GM21360 (cell line): Measurements from ENCODE around the gene NSMF.

ENCODE experiments used
- ATAC-seq: cut with Tn5 transposase; IDR thresholded peaks from one replicate; pipeline ENCODE4 v1.9.1; 2021; ENCODE audit warnings: mild to moderate bottlenecking, moderate library complexity; ENCODE audit not compliant: unreplicated experiment

NSMF gene

DNA sequence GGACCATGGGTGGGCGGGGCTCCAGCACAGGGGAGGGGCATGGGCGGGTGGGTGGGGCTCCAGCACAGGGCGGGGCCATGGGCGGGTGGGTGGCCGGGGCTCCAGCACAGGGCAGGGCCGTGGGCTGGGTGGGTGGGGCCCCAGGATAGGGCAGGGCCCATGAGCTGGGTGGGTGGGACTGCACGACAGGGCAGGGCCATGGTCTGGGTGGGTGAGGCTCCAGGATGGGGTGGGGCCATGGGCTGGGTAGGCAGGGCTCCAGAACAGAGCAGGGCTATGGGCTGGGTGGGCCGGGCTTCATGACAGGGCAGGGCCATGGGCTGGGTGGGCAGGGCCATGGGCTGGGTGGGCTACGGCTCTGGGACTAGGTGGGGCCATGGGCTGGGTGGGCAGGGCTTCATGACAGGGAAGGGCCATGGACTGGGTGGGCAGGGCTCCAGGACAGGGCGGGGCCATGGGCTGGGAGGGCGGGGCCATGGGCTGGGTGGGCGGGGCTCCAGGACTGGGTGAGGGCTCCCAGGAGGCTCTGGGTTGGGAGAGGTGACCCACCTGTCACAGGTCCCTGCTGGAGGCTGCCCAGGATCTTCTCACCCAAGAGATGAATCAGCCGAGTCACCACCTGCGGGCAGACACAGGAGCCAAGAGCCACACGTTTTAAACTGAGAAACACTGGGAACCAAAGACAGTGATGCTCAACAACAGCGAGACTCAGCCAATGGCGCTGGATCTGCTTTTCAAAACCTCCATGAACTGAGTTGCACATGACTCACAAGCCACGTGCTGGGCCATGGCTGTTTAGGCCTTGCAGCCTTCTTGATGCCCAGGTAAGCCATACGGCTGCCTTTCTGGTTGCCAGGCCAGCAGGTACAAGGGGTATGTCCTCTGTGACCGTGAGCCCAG is 33.6 kb upstream of the NSMF start:
- ATAC-seq: no peak

DNA sequence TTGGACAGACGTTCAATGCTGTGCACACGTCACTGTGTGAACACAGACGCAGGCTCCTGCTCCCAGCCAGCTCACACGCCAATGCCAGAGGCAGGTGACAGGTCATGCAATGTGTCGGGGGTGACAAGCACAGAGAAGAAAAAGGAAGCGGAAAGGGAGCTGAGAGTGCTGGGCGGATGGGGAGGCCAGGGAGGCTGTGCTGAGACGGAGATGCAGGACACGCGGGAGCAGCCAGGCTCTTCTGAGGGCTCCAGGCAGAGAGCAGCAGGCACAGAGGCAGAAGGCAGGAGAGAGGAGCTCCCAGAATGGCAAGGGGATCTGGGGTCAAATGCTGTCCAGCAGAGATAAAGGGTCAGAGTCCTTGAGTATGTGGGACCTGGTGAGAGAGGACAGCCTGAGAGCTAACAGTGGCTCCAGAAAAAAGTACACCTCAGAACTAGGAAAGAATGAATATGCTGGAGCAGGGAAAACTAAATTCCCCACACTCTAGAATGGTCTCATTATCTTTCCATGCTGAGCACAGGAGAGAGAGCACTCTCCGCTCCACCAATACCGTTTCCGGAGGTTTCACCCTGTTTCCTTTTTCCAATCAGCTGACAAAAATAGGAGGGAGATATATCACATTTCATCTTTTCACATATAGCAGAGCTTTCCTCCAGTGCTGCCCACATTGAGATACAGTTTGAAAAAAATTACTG is 32.8 kb upstream of the NSMF start:
- ATAC-seq: no peak

DNA sequence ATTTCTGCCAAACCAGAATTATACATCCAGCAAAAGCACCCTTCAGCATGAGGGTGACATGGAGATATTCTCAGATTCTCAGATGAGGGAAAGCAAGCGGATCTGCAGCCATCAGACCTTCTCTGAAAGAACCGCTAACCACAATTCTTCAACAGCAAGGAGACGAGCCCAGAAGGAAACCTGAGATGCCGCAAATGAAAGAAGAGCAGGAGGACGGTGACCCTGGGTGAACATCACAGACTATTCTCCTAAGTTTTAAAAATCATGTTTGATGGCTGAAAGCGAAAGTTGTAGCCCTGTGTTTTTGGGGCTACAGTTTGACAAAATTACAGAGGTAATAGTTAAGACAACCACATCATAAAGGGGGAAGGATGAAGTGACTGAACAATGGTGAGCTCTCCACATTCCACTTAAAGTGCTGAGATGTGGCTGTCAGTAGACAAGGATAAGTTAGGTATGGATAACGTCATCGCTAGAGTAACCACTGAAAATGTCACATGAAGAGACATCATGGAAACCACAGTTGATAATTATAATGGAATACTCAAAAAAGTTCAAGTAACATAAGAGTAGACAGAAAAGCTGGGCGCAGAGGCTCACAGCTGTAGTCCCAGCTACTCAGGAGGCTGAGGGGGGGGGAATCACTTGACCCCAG is 31.5 kb upstream of the NSMF start:
- ATAC-seq: no peak

DNA sequence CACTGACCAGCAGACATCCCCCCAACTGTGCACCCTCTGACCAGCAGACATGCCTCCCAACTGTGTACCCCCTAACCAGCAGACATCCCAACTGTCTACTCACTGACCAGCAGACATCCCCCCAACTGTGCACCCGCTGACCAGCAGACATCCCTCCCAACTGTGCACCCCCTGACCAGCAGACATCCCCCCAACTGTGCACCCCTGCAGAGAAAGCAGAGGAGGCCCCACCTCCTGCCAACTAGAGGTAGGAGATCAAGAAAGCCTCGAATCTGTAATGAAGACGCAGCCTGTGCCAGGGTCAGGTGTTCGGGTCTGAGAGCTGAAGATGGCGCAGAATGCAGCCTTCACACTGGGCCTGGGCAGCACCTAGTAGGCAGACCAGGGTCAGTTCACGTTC is 29.8 kb upstream of the NSMF start:
- no peak for ATAC-seq

DNA sequence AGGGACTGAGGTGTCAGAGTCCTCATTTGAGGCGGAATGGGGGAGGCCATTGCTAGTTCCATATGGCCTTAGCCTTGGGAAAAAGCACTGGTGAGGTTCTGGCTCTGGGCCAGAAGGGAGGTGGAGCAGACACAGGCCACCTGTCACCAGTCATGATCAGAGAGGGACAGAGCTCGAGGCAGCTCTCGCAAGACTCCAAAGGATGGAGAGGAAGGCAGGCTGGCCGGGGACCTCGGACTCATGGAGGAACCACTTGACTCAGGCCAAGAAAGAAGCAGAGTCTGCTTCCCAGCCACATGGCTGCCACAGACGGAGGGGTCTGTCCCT is 29.2 kb upstream of the NSMF start:
- ATAC-seq: no peak

DNA sequence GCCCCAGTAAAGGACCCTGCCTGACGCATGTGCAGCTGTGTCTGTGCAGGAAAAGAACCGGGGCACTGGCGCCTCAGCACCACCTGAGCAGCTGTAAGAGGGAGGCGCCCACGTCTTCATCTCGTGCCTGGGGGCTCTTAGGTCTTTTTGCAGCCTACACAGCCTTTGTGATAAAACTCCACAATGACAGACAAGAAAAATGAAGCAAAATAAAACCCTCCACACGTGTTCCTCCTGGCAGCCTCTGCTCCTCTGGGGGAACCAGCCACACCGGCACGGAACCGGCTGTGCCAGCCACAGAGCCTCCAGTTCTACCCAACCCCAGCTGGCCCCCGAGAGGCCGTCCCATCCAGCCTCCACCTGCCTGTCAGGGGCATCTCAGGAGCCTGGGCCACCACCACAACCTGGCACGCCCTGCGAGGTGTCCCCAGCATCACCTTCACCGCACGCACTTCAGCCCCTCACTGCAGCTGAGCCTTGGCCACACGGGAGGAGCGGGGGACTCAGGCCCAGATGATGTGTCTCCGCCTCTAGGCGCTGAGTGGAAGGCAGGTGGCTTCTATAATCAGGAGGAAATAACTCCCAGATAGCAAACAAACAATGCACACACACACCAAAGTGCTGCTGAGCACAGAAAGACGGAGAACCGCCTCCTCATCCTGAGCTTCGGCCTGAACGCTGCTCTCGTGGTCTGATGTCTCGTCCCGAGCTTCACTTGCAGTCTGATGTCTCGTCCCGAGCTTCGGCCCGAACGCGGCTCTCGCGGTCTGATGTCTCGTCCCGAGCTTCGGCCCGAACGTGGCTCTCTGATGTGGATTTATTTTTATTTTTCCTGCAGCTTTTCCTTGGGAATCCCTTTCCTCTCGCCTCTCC is 28.6 kb upstream of the NSMF start:
- ATAC-seq: no peak

DNA sequence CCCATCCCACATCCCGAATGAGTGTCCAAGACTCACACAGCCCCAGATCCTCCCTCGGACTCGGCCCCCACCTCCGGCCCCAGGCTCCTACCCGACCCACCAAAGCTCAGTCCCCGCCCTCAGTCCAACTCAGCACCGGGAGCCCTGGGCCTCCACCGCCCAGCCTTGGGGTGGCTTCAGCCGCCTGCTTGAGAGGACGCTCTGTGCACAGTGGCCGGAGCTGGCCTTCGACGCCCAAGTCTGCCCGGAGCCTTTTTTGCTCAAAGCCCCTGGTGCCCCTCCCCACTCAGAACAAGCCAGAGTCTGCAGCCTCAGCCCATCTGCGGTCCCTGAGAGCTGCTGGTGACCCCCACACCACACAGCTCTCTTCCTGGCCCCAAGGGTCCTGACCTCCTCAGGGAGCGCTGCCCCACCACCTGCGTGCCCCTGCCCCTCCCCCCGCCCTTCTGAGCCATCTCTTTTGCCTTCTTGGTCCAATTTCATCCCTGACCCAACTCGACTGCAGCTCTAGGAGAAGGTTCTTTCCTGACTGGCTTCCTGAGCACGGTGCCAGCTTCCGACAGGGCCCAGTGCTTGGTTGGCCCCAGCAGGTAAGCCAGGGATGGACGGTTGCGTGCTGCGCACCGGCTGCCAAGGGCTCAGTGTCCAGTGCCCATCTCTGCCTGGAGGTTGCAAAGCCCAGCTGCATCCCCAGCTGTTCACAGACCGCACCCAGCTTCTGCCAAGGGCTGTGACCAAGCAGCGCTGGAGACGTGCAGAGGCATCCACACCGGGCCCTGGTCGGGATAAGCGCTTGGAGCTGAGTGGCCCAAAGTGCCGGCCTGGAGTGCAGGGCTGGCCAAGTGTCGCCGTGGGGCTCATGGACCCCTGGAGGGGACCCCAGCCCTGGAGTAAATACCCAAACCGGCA is 27.7 kb upstream of the NSMF start:
- ATAC-seq: no peak

DNA sequence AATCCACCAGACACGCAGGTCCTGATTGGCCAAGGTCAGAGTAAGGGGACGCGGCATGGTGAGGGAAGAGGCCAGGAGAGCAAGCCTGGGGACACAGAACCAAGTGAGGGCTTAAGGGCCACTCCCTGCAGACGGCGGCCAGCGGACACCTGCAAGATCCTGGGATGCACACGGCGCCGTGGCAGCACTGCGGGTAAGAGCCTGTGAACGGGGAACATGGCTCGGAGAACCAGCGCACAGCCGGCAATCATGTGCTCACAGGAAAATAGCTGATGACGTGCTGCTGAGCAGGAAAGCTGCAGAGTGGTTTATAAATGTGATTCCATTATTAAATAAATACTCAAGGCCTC is 27.0 kb upstream of the NSMF start:
- no peak for ATAC-seq

DNA sequence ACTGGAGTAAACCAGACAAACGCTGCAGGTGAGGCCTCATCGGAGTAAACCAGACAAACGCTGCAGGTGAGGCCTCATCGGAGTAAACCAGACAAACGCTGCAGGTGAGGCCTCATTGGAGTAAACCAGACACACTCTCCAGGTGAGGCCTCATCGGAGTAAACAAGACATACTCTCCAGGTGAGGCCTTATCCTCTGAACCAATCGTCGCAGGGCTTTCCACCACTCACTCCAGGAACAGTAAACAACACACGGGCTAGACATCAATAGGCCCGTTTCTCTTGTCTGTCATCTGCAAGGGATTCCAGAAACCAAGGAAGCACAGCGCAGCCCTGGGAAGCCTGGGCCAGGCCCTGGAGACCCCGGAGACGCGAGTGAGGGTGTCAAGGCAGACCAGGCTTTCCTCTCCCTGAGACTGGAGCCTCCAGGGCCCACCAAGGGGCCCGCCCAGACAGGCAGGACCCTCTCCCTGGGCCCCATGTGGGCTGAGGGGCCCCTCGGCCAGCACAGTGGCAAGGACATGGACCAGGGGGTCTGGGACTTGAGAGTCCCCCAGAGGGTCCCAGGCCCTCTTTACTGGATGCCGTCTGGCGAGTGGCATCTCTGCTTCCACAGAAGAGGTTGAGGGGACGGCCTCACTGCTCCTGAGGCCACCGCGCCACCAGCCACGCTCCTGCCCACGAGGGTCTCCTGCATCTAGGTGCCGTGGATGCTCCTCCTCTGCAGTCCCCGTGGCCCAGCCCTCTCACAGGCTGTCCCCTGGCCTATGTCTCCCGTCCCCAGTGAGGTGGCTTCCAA is 26.4 kb upstream of the NSMF start:
- no peak for ATAC-seq

DNA sequence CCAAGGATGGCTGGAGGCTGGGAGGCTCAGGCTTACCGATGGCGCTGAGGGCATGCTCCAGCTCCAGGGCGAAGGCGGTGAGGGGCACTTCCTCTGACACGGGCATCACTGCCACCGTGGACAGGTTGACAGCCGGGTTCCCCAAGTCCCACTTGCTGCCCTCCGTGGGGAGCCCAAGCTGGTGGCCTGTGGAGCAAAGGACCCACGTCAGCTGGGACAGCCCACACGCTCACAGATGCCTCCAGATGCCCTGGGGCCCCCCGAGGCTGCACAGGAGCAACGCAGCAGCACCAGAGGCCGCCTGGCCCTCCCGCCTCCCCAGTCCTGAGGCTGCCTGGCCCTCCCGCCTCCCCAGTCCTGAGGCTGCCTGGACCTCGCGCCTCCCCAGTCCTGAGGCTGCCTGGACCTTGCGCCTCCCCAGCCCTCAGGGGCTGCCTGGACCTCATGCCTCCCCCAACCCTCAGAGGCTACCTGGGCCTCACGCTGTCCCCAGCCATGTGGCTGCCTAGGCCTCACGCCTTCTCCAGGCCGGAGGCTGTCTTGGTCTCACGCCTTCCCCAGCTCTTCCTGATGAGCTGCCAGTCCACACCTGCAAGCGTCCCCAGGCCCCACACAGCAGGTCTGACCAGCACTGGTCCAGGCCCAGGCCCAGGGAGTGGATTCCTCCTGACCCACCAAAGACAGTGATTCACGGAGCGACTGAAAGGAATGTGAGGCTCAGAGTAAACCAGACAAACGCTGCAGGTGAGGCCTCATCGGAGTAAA is 25.6 kb upstream of the NSMF start:
- ATAC-seq: no peak

DNA sequence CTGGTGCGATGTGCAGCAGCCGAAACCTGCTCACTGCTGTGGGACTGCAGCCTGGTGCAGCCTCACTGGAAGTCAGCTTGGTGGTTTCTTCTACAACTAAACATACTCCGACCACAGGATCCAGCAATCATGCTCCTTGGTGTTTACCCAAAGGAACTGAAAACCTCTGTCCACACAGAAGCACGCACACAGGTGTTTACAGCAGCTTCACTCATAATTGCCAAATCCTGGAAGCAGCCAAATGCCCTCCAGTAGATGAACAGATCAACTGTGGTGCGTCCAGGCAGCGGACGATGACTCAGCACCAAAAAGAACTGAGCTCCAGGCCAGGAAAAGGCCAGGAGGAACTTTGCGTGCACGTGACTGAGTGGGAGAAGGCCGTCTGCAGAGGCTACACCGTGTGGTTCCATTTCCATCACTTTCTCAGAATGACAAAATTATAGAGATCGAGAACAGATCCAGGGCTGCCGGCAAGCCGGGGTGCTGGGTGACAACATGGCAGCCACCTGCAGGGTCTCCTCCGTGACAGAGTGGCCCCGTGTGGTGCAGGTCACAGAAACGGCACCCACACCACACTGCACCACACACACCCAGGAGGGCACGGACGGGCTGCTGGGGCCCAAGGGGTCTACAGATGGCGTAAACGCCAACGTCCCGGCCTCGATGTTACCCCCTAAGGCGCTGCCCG is 23.1 kb upstream of the NSMF start:
- no peak for ATAC-seq

DNA sequence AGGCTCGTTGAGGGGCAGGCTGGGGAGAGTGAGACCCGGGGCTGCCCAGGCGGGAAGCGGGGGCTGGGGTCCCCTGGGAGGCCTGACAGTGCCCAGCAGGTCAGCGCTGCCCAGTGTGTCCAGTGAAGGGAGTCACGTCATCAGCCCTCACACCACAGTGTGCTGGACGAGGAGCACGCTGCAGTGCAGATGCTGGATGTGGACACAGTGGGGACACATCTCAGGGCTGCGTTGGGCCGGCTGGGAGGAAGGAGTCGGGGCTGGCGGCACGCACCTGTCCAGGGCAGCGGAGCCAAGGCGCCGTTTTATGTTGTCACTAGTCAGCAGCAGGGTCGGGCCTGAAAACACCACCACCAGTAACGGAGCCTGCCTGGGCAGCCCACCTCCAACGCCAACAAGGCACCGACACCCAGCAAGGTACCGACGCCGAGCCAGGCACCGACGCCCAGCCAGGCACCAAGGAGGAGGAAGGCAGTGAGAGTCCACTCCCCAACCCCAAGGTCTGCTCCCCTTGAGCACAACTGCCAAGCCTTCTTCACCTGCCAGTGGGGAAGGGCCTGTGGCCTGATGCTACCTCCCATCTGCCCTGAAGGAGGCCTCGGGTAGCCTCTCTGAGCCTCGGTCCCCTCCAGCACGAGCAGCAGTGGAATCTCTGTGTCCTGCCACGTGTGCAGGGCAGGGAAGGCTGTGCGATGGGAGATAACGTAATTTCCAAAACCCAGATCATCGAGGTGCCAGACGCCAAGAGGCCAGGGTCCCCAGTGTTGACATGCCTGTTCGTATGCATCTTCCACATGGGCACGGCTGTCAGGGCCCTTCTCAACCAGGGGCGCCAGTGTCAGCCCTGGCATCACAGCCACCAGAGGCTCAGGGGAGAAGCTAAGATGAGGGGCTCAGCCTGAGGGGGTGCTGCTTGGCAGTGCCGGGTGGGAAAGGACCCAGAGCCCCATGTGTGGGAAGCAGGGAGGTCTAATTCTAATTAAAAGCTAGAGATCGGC is 21.9 kb upstream of the NSMF start:
- ATAC-seq: no peak

DNA sequence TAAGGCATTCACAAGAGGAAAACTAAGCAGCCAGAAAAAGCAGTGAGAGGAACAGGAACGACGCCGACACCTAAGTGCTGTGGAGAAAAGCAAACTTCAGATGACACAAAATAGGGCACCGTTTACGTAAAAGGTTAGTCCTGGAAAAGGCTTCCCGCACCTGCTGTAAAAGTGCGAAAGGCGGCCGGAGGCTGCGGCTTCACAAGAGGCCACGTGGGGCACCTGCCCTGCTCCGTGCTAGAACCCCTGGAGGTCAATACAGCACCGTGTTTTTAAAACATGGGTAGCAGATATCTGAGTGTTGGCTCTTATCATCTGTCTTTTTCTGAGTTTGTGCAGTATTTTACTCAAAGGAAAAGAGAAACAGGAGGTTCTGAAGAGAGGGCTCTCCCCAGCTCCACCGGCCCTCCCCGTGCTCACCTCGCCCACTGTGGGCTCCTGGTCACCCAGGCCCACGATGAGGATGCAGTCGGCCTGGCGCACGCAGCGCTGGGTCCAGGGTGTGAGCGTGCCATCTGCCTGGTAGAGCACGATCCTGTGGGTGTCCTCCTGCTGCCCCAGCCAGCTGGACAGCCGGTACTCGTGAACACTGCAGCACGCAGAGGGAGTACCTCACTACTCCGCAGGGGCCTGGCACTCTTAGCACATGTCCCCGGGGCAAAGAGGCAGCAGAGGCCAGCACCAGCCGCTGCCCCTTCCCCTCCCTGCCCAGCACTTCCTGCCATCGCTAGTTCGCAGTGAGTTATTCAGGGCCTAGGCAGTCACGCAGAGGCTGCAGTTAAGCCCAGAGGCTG is 21.0 kb upstream of the NSMF start:
- ATAC-seq: no peak

DNA sequence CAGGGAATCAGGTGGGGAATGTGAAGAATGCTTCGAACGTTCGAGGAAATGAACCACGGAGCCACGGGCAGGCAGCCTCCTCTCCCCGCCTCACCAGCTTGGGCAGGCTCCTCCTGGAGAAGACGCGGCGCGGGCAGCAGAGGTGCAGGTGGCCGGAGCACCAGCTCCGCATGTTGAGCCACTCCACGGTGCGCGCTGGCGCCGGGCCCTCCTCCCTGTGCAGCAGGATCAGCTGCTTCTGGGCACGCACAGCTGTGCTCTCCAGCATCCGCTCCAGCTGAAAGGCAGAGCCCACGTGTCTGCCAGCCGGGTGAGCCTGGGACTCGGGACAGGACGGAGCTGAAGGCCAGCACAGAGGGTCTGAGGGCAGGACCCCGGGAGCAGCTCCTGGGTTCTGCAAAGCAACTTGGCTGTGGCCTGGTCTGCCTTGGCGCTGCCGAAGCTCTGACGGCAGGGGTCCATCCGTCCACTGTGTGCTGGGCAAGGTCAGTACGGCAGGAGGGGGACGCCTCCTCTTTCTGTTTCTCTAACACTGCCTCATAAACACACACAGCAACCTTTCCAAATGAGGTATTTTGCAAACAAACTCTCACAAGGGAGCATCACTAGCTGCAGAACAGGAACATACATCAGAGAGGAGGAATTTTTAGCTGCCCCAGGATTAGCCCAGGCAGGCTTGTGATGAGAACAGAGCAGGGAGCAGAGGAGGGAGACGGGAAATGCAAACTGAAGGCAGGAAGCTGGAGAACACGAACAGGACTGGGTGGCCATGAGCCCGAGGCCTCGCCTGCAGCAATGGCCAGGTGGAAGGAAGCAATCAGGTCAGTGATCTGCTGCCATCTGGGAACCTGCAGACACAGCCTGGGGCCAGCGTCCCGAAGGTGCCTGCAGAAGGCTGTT is 20.1 kb upstream of the NSMF start:
- no peak for ATAC-seq

DNA sequence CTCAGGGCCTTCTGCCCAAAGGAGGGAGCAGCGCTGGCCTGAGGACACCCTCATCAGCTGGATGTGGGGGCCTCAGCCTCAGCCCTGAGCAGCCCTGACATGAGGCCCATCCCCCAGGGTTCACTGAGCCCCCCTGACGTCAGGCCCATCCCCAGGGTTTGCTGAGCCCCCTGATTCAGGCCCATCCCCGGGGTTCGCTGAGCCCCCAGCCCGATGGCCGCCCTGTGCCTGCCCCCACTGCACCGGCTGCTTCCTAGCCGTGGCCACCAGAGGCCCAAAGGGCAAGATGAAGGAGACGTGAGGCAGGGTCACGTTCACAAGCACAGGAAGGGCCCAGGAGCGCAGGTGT is 19.5 kb upstream of the NSMF start:
- no peak for ATAC-seq
